Left lung (tissue), 14 donors: ENCODE results near the gene TMEM63B. TPM values are rescaled to one million over a fixed set of nuclear protein-coding genes. Genes with fewer than 3 reads are reported as not detected.
A peak's percentile ranks its signal among the peaks of the same experiment; 100 is the strongest.

Source experiments
- ATAC-seq: fragments of 200-7000 bp; cut with Tn5 transposase; one replicate; pipeline ENCODE4 v1.9.1; 2020; ENCODE audit warnings: moderate library complexity
- DNase-seq, 4 donors: peaks; one replicate each; pipeline ENCODE4 v3.0.0-alpha.2; 2013 to 2020
- H3K27ac ChIP-seq, 2 donors: fragments of 200-600 bp; sonication (generic) in 1 of 2; one replicate each; pipeline versions ENCODE4 v1.5.0 to v1.8.0; 2020 to 2021
- H3K27me3 ChIP-seq, 2 donors: fragments of 200-600 bp; sonication (generic) in 1 of 2; one replicate each; pipeline versions ENCODE4 v1.5.0 to v1.8.0; 2020 to 2021
- H3K36me3 ChIP-seq, 2 donors: fragments of 200-600 bp; sonication (generic) in 1 of 2; one replicate each; pipeline versions ENCODE4 v1.5.0 to v1.8.0; 2020 to 2021
- H3K4me1 ChIP-seq, 2 donors: fragments of 200-600 bp; one replicate each; pipeline ENCODE4 v1.8.0; 2021
- H3K4me3 ChIP-seq, 2 donors: fragments of 200-600 bp; sonication (generic) in 1 of 2; one replicate each; pipeline versions ENCODE4 v1.5.0 to v1.8.0; 2020 to 2021; ENCODE audit warnings: mild to moderate bottlenecking in 1 of 2
- H3K9me3 ChIP-seq, 2 donors: fragments of 200-600 bp; sonication (generic) in 1 of 2; one replicate each; pipeline versions ENCODE4 v1.5.0 to v1.8.0; 2020 to 2021
- intact Hi-C, 2 donors: fragments of 100-400 bp; cut with DNase I; formaldehyde crosslinking; loops; one replicate each; pipeline versions ENCODE4 v1.11.2 to v1.14.2; 2022
- long read RNA-seq, 12 donors: library from polyadenylated mRNA in 2 of 12; unstranded in 2 of 12; transcript quantifications; one replicate each; pipeline ENCODE4 v2.0.0 and lab custom pipeline, GENCODE V29; 2019 to 2026
- polyA plus RNA-seq, 6 donors: library from polyadenylated mRNA; unstranded; fragments of 120-200 nt; gene quantifications; one replicate each; pipeline ENCODE4 v1.2.1, GENCODE V29; 2013; ENCODE audit not compliant: insufficient read length in 6 of 6
- total RNA-seq, 2 donors: library from RNA; stranded (reverse); fragmentation: NEBNext Ultra II Directional; extraction: Animal tissue kit (Norgen Biotek cat#: 25700); gene quantifications; one replicate each; pipeline ENCODE4 v1.2.1, GENCODE V29; 2021
- TF ChIP-seq, protein P1 (sequence below), 2 donors: fragments of 200-600 bp; sonication (generic) in 1 of 2; IDR thresholded peaks; one replicate each; pipeline versions ENCODE4 v1.5.0 to v1.8.0; 2021; ENCODE audit warnings: antibody characterized with exemption in 2 of 2
- donor health status: DM: no; HTN: yes; CAD: no.
- donor health status: DM: no; HTN: no; CAD: no.

Gene TMEM63B
- total RNA-seq (100 to 1,000 TPM in 1 of 2 donors, 10 to 100 TPM in 1; 79.9 to 186 TPM), polyA plus RNA-seq (10 to 100 TPM; 29.8 to 36.4 (median 31.7) TPM)
- long read RNA-seq, donor 1, partial matches to known transcripts, result 8 of 8 reads
- long read RNA-seq, donor 1, other reads (novel, unspliced or antisense), result 0 of 8 reads
- long read RNA-seq, donor 2, partial matches to known transcripts, result 6 of 7 reads
- long read RNA-seq, donor 2, other reads (novel, unspliced or antisense), result 0 of 7 reads
- long read RNA-seq, donor 3, partial matches to known transcripts, result 0 of 1 reads
- long read RNA-seq, donor 3, other reads (novel, unspliced or antisense), result 0 of 1 reads
- long read RNA-seq, donor 4, partial matches to known transcripts, result 0 of 2 reads
- long read RNA-seq, donor 4, other reads (novel, unspliced or antisense), result 2 of 2 reads
- long read RNA-seq, donor 5, partial matches to known transcripts, result 5 of 5 reads
- long read RNA-seq, donor 5, other reads (novel, unspliced or antisense), result 0 of 5 reads
- long read RNA-seq, donor 6, partial matches to known transcripts, result 14 of 15 reads
- long read RNA-seq, donor 6, other reads (novel, unspliced or antisense), result 0 of 15 reads
- long read RNA-seq, donor 7, result 0 reads
- long read RNA-seq, donor 8, partial matches to known transcripts, result 49 of 63 reads
- long read RNA-seq, donor 8, other reads (novel, unspliced or antisense), result 12 of 63 reads
- long read RNA-seq, donor 9, result 0 reads
- long read RNA-seq, donor 10, partial matches to known transcripts, result 0 of 3 reads
- long read RNA-seq, donor 10, other reads (novel, unspliced or antisense), result 3 of 3 reads
- long read RNA-seq, donor 11, partial matches to known transcripts, result 53 of 53 reads
- long read RNA-seq, donor 11, other reads (novel, unspliced or antisense), result 0 of 53 reads
- long read RNA-seq, donor 12, partial matches to known transcripts, result 0 of 3 reads
- long read RNA-seq, donor 12, other reads (novel, unspliced or antisense), result 0 of 3 reads

DNA sequence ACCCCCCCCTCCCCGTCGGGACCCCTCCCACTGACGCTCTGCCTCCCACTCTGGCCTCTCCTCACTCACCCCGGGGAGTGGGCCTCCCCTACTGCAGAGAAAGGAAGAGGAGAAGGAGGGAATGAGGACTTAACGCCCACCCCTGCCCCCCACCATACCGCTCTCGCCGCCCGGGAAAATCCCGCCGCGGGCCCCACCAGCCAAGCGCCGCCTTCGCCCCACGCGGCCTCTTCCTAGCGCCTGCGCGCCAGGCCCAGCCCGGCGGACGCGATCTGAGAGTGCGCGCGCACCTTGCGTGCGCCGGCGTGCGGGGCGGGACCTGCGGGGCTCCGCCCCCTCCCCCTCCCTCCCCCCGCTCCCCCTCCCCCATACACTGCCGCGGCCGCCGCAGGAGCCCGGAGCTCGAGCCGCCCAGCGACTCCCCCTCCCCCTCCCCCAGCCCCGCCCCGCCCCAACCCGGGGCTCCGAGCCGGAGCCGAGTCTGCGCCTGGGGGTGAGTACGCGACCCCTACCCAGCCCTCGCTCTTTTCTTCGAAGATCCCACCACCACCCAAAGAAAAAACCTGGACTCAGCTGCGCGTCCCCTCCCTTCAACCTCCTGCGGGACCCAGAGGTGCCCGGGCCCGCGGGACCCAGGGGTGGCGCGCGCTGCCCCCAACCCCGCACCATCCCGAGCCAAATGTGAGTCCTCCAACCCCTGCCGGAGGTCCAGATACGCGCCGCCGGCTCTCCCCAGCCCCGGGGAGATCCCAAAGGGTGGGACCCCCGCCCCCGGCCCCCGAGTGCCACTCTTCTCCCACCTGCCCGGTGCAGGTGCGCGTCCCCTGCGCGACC is at the start of gene TMEM63B, which contains the start of gene MRPL14:
Gene TMEM63B, plus strand, starts transcription at position 369 of the 834 bp plus-strand sequence. CDS start 7,031 bp downstream, outside the sequence.
Gene MRPL14, minus strand, starts transcription at position 267 of the 834 bp plus-strand sequence. CDS start 10,841 bp downstream, outside the sequence.
- ATAC-seq, result peak; percentile 82
- DNase-seq, result peak; percentile 87 to 98 (median 93)
- Histone ChIP-seq H3K36me3 (no peaks in the 10 kb centered on the region), H3K9me3 (no peaks in the 10 kb centered on the region), H3K27ac (peak within 1 kb of the TSS; percentile 88 to 95), H3K4me1 (peaks cover 12 to 62% of the 10 kb centered on the region in 2 donors), H3K4me3 (peak within 1 kb of the TSS; percentile 65 to 96), H3K27me3 (no peaks in the 10 kb centered on the region)
- TF ChIP-seq, protein P1, sequence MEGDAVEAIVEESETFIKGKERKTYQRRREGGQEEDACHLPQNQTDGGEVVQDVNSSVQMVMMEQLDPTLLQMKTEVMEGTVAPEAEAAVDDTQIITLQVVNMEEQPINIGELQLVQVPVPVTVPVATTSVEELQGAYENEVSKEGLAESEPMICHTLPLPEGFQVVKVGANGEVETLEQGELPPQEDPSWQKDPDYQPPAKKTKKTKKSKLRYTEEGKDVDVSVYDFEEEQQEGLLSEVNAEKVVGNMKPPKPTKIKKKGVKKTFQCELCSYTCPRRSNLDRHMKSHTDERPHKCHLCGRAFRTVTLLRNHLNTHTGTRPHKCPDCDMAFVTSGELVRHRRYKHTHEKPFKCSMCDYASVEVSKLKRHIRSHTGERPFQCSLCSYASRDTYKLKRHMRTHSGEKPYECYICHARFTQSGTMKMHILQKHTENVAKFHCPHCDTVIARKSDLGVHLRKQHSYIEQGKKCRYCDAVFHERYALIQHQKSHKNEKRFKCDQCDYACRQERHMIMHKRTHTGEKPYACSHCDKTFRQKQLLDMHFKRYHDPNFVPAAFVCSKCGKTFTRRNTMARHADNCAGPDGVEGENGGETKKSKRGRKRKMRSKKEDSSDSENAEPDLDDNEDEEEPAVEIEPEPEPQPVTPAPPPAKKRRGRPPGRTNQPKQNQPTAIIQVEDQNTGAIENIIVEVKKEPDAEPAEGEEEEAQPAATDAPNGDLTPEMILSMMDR (IDR thresholded peaks at IDR 0.05), result no peak
- intact Hi-C loops, result no loop called here

GRCh38 chr6:44078219-44078826 is 49.0 kb upstream of the TMEM63B start:
- Histone ChIP-seq H3K27ac (no peak overlapping the region), H3K4me1 (peaks cover 5 to 28% of the 10 kb centered on the region in 2 donors), H3K4me3 (no peak overlapping the region), H3K36me3 (no peaks in the 10 kb centered on the region), H3K9me3 (no peaks in the 10 kb centered on the region), H3K27me3 (peaks cover 0 to 56% of the 10 kb centered on the region in 2 donors)
- TF ChIP-seq, protein P1 (IDR thresholded peaks at IDR 0.05), result no peak
- intact Hi-C loops, result loop anchor here in 1 of 2 donors (5.0 kb wide), 2 partner anchors 356 to 411 kb away; no protein-coding TSS in a partner anchor
- ATAC-seq (no peak), DNase-seq (no peak)

- Histone ChIP-seq H3K36me3 (no peaks in the 10 kb centered on the region), H3K4me3 (no peak overlapping the region), H3K4me1 (peaks cover 0 to 21% of the 10 kb centered on the region in 2 donors), H3K9me3 (no peaks in the 10 kb centered on the region), H3K27me3 (peaks cover 0 to 49% of the 10 kb centered on the region in 2 donors), H3K27ac (no peak overlapping the region)
- DNase-seq (peak in 3 of 4 donors; percentile 59 to 84 (median 73)), ATAC-seq (peak; percentile 73)
- TF ChIP-seq, protein P1 (IDR thresholded peaks at IDR 0.05), result peak; percentile 86 to 93
- intact Hi-C loops, result loop anchor here in 1 of 2 donors (5.0 kb wide), 2 partner anchors 357 to 412 kb away; no protein-coding TSS in a partner anchor
Observed at GRCh38 chr6:44078827-44079671, 48.3 kb upstream of the TMEM63B start.

DNA sequence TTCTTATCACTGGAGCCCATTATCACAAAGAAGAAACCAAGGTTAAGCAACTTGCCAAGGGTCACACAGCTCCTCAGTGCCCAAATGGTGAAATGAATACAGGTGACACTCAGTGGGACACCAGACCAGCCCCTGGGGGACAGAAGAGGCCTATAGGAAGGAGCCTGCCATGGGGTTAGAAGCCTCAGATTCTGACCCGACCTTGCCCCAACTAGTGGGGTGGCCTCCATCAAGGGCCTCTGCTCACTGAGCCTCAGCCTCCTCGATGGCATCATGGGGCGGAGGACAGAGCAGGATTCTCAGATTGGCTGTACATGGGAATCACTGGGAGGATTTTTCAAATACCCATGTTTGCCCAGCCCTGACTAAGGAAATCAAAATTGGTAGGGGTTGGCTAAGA is 47.7 kb upstream of the TMEM63B start:
- DNase-seq (no peak), ATAC-seq (no peak)
- intact Hi-C loops, result loop anchor here in 1 of 2 donors (5.0 kb wide), 2 partner anchors 357 to 412 kb away; no protein-coding TSS in a partner anchor
- Histone ChIP-seq H3K9me3 (no peaks in the 10 kb centered on the region), H3K36me3 (no peaks in the 10 kb centered on the region), H3K4me1 (peaks cover 0 to 15% of the 10 kb centered on the region in 2 donors), H3K27ac (no peak overlapping the region), H3K27me3 (peaks cover 0 to 43% of the 10 kb centered on the region in 2 donors), H3K4me3 (no peak overlapping the region)
- TF ChIP-seq, protein P1 (IDR thresholded peaks at IDR 0.05), result no peak
